ENCODE data around the gene SFXN4. TPM values are rescaled to one million over a fixed set of nuclear protein-coding genes. Genes with fewer than 3 reads are reported as not detected.

Gene SFXN4
- total RNA-seq, 2 experiments from 2014 or later: 27.8 to 46.4 TPM

GRCh38 chr10:119090968-119091367, 74.5 kb downstream of the SFXN4 start:
- Histone ChIP-seq H3K36me3 (ENCODE audit: insufficient read depth, low read length) (no peaks in the 10 kb centered on the region), H3K4me3 (ENCODE audit: low read depth, low read length, poor library complexity, severe bottlenecking) (no peak overlapping the region), H4K20me1 (ENCODE audit: insufficient read depth, low read length) (no peaks in the 10 kb centered on the region), H3K9me2 (ENCODE audit: insufficient read depth, low read length) (no peaks in the 10 kb centered on the region), H3K79me2 (ENCODE audit: insufficient read depth, low read depth, low read length) (no peaks in the 10 kb centered on the region), H3K4me2 (ENCODE audit: low read length) (no peak overlapping the region), H3K9me3 (ENCODE audit: low read length) (no peaks in the 10 kb centered on the region), H3K27ac (ENCODE audit: low read depth, low read length, poor library complexity, severe bottlenecking) (no peak overlapping the region), H2AFZ (ENCODE audit: low read length) (no peak overlapping the region), H3K4me1 (ENCODE audit: insufficient read depth, low read length, poor library complexity, severe bottlenecking) (peaks cover 26% of the 10 kb centered on the region)
- ChIA-PET POLR2A (interaction anchor here (0.7 to 1.7 kb wide), 3 partner anchors 9 to 13 kb away, joined by 3 to 5 read pairs (median 3); partner anchors contain the start of gene DENND10), CTCF (ENCODE audit: unreplicated experiment) (no interaction called here)
- TF ChIP-seq EZH2phosphoT487 (IDR thresholded peaks at IDR 0.05; ENCODE audit: borderline replicate concordance, low read depth, low read length) (no peak), CTCF (conservative IDR thresholded peaks at IDR 0.05; ENCODE audit: low read length) (no peak)
- no TSS peak for BruUV-seq (replicated peaks)
- intact Hi-C loops (cut with micrococcal nuclease; ENCODE audit: unreplicated experiment): no loop called here
- DNase-seq (ENCODE audit: low spot score): no peak

Small RNA genes within 50 kb of the gene (small RNA-seq; reads per million reads assigned to genes)
- not detected for gene AL355598.1
- gene RN7SL749P: not detected

Other genes starting within 250 kb of the SFXN4 start
- gene NANOS1, start 136.0 kb downstream of the SFXN4 start, total RNA-seq (2014; rRNA removed; shearing (Covaris generic)): 3.6 and 3.7 TPM in 2 replicates
- 7.5 and 8.5 TPM in 2 replicates for gene NANOS1, start 136.0 kb downstream of the SFXN4 start, total RNA-seq (2022)
- 83.0 and 96.2 TPM in 2 replicates for gene EIF3A, start 84.9 kb downstream of the SFXN4 start, total RNA-seq (2014; rRNA removed; shearing (Covaris generic))
- gene EIF3A, start 84.9 kb downstream of the SFXN4 start, total RNA-seq (2022): 161 and 171 TPM in 2 replicates
- 17.8 and 18.0 TPM in 2 replicates for gene DENND10, start 61.6 kb downstream of the SFXN4 start, total RNA-seq (2014; rRNA removed; shearing (Covaris generic))
- gene DENND10, start 61.6 kb downstream of the SFXN4 start, total RNA-seq (2022): 27.1 and 29.1 TPM in 2 replicates
- 124 and 175 TPM in 2 replicates for gene PRDX3, start 13.1 kb upstream of the SFXN4 start, total RNA-seq (2014; rRNA removed; shearing (Covaris generic))
- gene PRDX3, start 13.1 kb upstream of the SFXN4 start, total RNA-seq (2022): 150 and 156 TPM in 2 replicates
- 4.2 and 4.7 TPM in 2 replicates for gene GRK5, start 41.9 kb upstream of the SFXN4 start, total RNA-seq (2014; rRNA removed; shearing (Covaris generic))
- gene GRK5, start 41.9 kb upstream of the SFXN4 start, total RNA-seq (2022): 8.3 and 10.2 TPM in 2 replicates

All from OCI-LY7 (cell line).